Rectal smooth muscle tissue (tissue), 1 donor: ENCODE data around the gene RAB33B.
"Not testable (repeated sequence)": the region's sequence is repeated elsewhere in the genome, so short reads cannot be mapped to it uniquely, and the experiment has no call there.

ENCODE experiments used
- H3K27ac ChIP-seq: one replicate; pipeline ENCODE4 v1.7.0; 2013; ENCODE audit warnings: low read depth, low read length, inconsistent platforms
- H3K27me3 ChIP-seq: one replicate; pipeline ENCODE4 v1.7.0; 2013; ENCODE audit warnings: low read length; ENCODE audit not compliant: control insufficient read depth, insufficient read depth
- H3K36me3 ChIP-seq: one replicate; pipeline ENCODE4 v1.7.0; 2013; ENCODE audit warnings: low read length; ENCODE audit not compliant: control insufficient read depth, insufficient read depth
- H3K4me1 ChIP-seq: one replicate; pipeline ENCODE4 v1.7.0; 2013; ENCODE audit warnings: low read length; ENCODE audit not compliant: control insufficient read depth, insufficient read depth
- H3K4me3 ChIP-seq: one replicate; pipeline ENCODE4 v1.7.0; 2013; ENCODE audit warnings: low read length
- H3K9ac ChIP-seq: one replicate; pipeline ENCODE4 v1.7.0; 2013; ENCODE audit warnings: low read length

The RAB33B gene

GRCh38 chr4:139450586-139450985, 3.3 kb upstream of the RAB33B start:
- no peaks in the 10 kb centered on the region for H3K27me3 ChIP-seq
- H3K27ac ChIP-seq = no peak overlapping the region
- H3K9ac ChIP-seq = no peak overlapping the region
- H3K4me1 ChIP-seq = peaks cover 4% of the 10 kb centered on the region
- no peak overlapping the region for H3K4me3 ChIP-seq
- peaks cover 3% of the 10 kb centered on the region for H3K36me3 ChIP-seq

- H3K27ac ChIP-seq = no peak overlapping the region
- H3K27me3 ChIP-seq = no peaks in the 10 kb centered on the region
- H3K9ac ChIP-seq = no peak overlapping the region
- H3K4me1 ChIP-seq = peaks cover 9% of the 10 kb centered on the region
- no peak overlapping the region for H3K4me3 ChIP-seq
- H3K36me3 ChIP-seq = peaks cover 3% of the 10 kb centered on the region
Observed at GRCh38 chr4:139451997-139452396, 1.9 kb upstream of the RAB33B start.

GRCh38 chr4:139453041-139453370, 915 bp upstream of the RAB33B start:
- Histone ChIP-seq H3K9ac (peak overlapping the region; percentile 66), H3K4me3 (peak overlapping the region; percentile 96), H3K27ac (peak overlapping the region; percentile 98), H3K36me3 (peaks cover 3% of the 10 kb centered on the region), H3K27me3 (no peaks in the 10 kb centered on the region), H3K4me1 (peaks cover 9% of the 10 kb centered on the region)

GRCh38 chr4:139453371-139454110, 380 bp upstream of the RAB33B start:
- Histone ChIP-seq H3K4me1 (peaks cover 9% of the 10 kb centered on the region), H3K27ac (peak overlapping the region; percentile 98), H3K27me3 (no peaks in the 10 kb centered on the region), H3K4me3 (peak overlapping the region; percentile 96), H3K9ac (peak overlapping the region; percentile 66), H3K36me3 (peaks cover 3% of the 10 kb centered on the region)

GRCh38 chr4:139455126-139455538, 1.2 kb downstream of the RAB33B start:
- H3K27ac ChIP-seq = no peak overlapping the region
- H3K4me1 ChIP-seq = peaks cover 9% of the 10 kb centered on the region
- H3K9ac ChIP-seq = no peak overlapping the region
- H3K27me3 ChIP-seq = no peaks in the 10 kb centered on the region
- H3K4me3 ChIP-seq = peak overlapping the region; percentile 96
- peaks cover 3% of the 10 kb centered on the region for H3K36me3 ChIP-seq

GRCh38 chr4:139457318-139457717, 3.4 kb downstream of the RAB33B start:
- peaks cover 9% of the 10 kb centered on the region for H3K4me1 ChIP-seq

GRCh38 chr4:139458543-139458942, 4.6 kb downstream of the RAB33B start:
- Histone ChIP-seq H3K4me3 (no peak overlapping the region), H3K4me1 (peaks cover 4% of the 10 kb centered on the region), H3K27ac (no peak overlapping the region), H3K27me3 (no peaks in the 10 kb centered on the region), H3K9ac (no peak overlapping the region), H3K36me3 (peaks cover 3% of the 10 kb centered on the region)

More at GRCh38 chr4:139457318-139457717, 3.4 kb downstream of the RAB33B start:
- H3K4me3 ChIP-seq = no peak overlapping the region
- no peak overlapping the region for H3K9ac ChIP-seq
- H3K27ac ChIP-seq = no peak overlapping the region
- H3K36me3 ChIP-seq = peaks cover 3% of the 10 kb centered on the region
- no peaks in the 10 kb centered on the region for H3K27me3 ChIP-seq

GRCh38 chr4:139458999-139459398, 5.1 kb downstream of the RAB33B start:
- Histone ChIP-seq H3K9ac (no peak overlapping the region), H3K27ac (no peak overlapping the region), H3K4me1 (peaks cover 4% of the 10 kb centered on the region), H3K27me3 (no peaks in the 10 kb centered on the region), H3K4me3 (no peak overlapping the region), H3K36me3 (peaks cover 3% of the 10 kb centered on the region)

- no peaks in the 10 kb centered on the region for H3K27me3 ChIP-seq
- H3K9ac ChIP-seq = no peak overlapping the region
- no peaks in the 10 kb centered on the region for H3K36me3 ChIP-seq
- H3K4me1 ChIP-seq = peaks cover 4% of the 10 kb centered on the region
- no peak overlapping the region for H3K4me3 ChIP-seq
- H3K27ac ChIP-seq = no peak overlapping the region
Observed at GRCh38 chr4:139460565-139460964, 6.6 kb downstream of the RAB33B start.

GRCh38 chr4:139461022-139461628, 7.2 kb downstream of the RAB33B start:
- Histone ChIP-seq H3K4me3 (no peak overlapping the region), H3K4me1 (no peaks in the 10 kb centered on the region), H3K27me3 (no peaks in the 10 kb centered on the region), H3K27ac (no peak overlapping the region), H3K9ac (no peak overlapping the region), H3K36me3 (no peaks in the 10 kb centered on the region)

GRCh38 chr4:139464512-139464911, 10.6 kb downstream of the RAB33B start:
- H3K9ac ChIP-seq, H3K27ac ChIP-seq, H3K36me3 ChIP-seq, H3K27me3 ChIP-seq, H3K4me1 ChIP-seq, H3K4me3 ChIP-seq: not testable (repeated sequence)

- Histone ChIP-seq H3K27me3 (no peaks in the 10 kb centered on the region), H3K9ac (no peak overlapping the region), H3K4me1 (no peaks in the 10 kb centered on the region), H3K36me3 (no peaks in the 10 kb centered on the region), H3K27ac (no peak overlapping the region), H3K4me3 (no peak overlapping the region)
Observed at GRCh38 chr4:139465922-139466321, 12.0 kb downstream of the RAB33B start.

- H3K27ac ChIP-seq, H3K27me3 ChIP-seq, H3K4me3 ChIP-seq, H3K9ac ChIP-seq, H3K36me3 ChIP-seq, H3K4me1 ChIP-seq: not testable (repeated sequence)
Observed at GRCh38 chr4:139468756-139469155, 14.8 kb downstream of the RAB33B start.
